COR-L47 (cell line): Measurements from ENCODE around the gene NOMO2.
"Not testable (repeated sequence)": the region's sequence is repeated elsewhere in the genome, so short reads cannot be mapped to it uniquely, and the experiment has no call there.

ENCODE experiments used
- DNase-seq: peaks from one replicate; lab custom pipeline; 2025; lab: John Stamatoyannopoulos, UW

The NOMO2 gene

DNA sequence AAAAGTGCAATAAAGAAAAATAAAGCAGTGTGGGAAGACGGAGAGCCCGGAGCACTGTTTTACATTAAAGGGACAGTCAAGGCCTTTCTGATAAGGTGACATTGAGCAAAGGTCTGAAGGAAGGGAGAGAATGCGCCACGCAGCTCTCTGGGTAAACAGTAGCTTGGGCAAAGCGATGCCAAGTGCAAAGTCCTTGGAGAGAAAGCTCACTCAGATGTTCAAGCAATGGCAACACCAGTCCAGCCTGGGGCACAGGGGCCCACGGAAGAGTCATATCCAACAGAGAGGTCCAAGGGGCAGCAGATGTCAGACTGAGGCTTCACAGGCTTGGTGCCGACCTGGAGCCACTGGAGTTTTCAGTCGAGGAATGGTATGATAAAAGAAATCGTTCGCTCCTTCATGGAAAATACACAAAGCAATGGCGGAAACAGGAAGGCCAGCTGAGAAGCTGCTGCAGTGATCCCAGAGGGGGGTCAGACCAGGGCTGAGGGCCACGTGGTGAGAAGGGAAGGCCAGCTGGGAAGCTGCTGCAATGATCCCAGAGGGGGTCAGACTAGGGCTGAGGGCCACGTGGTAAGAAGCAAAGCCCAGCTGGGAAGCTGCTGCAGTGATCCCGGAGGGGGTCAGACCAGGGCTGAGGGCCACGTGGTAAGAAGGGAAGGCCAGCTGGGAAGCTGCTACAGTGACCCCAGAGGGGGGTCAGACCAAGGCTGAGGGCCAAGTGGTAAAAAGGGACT lies 40.3 kb downstream of the NOMO2 start:
- DNase-seq, result not testable (repeated sequence)

GRCh38 chr16:18518536-18519283 lies 43.2 kb downstream of the NOMO2 start:
- not testable (repeated sequence) for DNase-seq

- DNase-seq, result not testable (repeated sequence)
Measured at GRCh38 chr16:18498430-18498829, 63.5 kb downstream of the NOMO2 start.

DNA sequence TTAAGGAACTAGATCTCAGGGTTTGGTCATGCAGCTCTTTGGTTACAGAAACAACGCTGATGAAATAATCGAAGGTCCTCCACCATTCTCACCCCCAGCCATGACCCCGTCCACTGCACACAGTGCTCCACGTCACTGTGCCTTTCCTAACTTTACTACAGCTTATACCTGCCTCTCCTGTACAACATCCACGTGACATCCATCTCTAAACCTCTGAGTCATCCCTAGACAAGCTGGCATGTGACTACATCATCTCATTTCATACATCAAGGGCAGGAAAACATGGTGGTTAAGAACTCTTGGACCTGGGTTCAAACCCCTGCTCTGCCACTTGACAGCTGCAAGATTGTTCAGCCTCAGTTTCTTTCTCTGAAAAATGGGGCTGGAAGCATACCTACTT lies 64.9 kb downstream of the NOMO2 start:
- not testable (repeated sequence) for DNase-seq

- not testable (repeated sequence) for DNase-seq
Measured at GRCh38 chr16:18492118-18492897, 69.6 kb downstream of the NOMO2 start.

GRCh38 chr16:18436025-18436424 lies 125.9 kb downstream of the NOMO2 start:
- not testable (repeated sequence) for DNase-seq

DNA sequence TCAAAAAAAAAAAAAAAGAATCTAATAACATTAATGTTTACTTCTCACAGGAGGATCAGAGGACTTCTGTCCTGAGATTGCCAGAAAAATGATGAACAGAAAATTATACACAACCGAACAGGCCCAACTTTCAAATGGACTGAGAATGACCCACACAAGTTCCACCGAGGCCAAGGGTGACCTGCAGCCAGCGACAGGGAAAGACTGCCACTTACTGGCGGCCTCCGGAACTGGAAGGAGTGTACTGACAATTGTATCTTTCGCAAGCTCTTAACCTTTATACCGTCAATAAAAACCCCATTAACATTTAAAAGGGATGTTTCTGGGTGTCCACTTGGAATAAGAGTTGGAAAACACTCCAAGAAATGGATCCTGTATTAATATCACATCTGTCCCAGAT lies 146.1 kb downstream of the NOMO2 start:
- DNase-seq, result not testable (repeated sequence)

DNA sequence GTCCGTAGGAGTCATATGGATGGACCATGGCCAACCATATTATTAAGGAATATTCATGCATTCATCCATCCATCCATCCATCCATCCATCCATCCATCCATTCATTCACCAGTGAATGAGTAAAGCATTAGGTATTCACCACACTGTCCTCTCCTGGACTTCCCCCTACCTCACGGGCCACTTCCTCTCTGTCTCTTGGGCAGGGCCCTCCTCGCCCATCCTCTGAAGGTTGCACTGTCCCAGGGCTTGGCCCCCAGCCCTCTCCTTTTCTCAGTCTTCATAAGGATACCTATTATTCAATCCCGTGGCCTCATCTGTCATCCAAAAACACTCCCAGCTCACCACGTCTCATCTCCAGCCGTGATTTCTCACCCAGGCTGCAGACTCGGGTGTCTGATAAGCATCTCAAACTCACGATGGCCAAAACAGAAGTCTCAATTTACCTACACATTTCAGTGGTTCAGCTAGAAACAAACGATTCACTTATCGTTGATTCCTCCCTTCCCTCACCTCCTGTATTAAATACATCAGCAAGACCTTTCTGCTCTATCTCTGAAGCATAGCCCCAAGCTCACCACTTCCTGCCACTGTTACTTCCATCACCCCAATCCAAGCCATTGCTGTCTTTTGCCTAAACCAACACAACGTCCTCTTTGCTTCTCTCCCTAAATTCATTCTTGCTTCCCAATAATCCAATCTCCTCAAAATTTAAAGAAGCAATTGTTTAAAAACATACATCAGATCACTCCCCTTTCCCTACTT lies 152.2 kb downstream of the NOMO2 start:
- not testable (repeated sequence) for DNase-seq

DNA sequence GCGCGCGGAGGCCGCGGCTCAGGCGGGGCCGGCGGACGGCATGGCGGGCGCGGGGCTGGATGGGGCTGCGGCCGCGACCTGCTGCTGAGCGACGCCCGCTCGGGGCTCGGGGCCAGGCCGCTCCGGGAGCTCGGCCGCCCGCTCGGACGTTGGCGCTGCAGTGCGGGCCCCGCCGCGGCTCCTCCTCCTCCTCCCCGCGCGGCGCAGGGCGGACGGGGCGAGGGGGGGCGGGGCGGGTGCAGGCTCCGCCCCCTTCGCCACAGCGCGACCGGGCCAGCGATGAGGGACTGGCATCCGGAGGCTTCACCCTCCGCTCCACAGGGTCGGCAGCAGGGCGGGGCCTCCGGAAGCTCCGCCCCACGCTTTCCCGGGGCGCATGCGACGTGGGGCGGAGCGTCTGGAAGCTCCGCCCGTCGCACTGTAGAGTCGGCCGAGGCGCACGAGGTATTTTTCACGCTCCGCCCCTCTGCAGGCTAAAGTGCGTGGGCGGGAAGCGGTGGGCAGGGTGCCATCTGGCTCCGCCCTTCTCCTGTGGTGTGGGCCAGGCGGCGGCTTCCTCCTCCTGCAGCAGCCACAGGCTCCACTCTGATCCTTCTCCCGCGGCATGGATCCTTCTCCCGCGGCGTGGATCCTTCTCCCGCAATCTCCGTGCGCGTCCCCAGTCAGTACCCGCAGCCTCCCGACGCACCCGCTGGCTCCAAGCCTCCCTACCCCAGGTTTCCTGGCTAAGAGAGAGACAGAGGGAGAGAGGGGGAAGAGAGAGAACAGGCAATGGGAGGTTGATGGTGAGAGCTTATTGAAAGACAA lies 159.8 kb downstream of the NOMO2 start:
- DNase-seq, result not testable (repeated sequence)

DNA sequence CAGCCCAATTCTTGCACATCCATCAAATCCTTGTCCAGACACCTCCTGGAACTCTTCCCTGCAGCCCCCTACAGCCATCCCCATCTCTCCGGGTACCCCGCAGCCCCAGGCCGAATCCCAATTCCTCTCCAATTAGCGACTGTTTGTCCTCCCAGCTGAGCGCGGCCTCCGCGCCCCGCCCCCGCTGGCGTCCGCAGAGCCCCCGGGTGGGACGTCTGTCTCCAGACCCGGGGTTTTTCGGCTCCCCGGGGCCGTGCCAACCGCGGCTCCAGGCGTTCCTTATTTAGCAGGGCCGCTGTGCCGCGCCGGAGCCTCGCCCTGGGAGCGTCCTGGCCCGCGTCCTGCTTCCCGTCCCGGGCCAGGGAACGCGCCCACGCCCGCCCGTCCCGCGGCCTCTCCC lies 160.7 kb downstream of the NOMO2 start:
- not testable (repeated sequence) for DNase-seq

DNA sequence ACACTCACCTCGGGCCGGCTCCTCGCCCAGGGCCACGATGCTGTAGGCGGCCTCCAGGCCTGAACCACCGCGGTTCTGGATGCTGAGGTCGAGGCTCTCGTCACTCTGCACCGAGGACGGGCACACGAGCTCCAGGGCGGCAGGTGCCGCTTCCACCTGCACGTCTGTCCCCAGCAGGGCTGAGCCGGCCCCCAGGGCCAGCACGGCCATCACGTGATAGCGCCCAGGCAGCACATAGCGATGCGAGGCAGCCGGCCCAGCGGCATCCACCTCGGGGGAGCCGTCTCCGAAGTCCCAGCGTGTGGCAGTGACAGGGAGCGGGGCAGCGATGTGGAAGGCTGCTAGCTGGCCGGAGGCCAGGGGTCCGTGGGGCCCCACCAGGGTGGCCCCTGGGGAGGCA lies 167.5 kb downstream of the NOMO2 start:
- not testable (repeated sequence) for DNase-seq

GRCh38 chr16:18387767-18388166 lies 174.1 kb downstream of the NOMO2 start:
- DNase-seq, result not testable (repeated sequence)

DNA sequence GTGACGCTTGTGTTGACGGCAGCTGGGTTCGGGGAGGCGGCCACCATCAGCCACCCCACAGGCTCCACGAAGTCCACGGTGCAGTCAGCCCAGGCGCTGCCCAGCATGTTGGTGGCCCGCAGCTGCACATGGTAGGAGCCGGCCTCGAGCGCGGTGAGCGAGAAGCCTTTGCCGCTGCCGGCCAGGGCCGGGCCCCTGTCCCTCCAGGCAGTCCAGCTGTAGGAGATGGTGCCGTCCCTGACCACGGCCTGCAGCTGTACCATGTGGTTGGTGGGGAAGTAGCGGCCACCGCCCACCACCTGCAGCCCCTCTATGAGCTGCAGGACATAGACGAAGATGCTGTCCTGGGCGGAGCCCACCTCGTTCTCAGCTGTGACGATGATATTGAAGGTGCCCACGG lies 175.4 kb downstream of the NOMO2 start:
- DNase-seq, result not testable (repeated sequence)

- DNase-seq, result not testable (repeated sequence)
Measured at GRCh38 chr16:18385285-18385684, 176.6 kb downstream of the NOMO2 start.

GRCh38 chr16:18384869-18385268 lies 177.0 kb downstream of the NOMO2 start:
- DNase-seq, result not testable (repeated sequence)

GRCh38 chr16:18384098-18384636 lies 177.7 kb downstream of the NOMO2 start:
- not testable (repeated sequence) for DNase-seq

GRCh38 chr16:18382696-18383095 lies 179.2 kb downstream of the NOMO2 start:
- DNase-seq, result not testable (repeated sequence)
